HFFc6 (cell line): ENCODE measurements around the gene SLCO3A1. TPM values are rescaled to one million over a fixed set of nuclear protein-coding genes. Genes with fewer than 3 reads are reported as not detected.

Source experiments
- DNase-seq: peaks from one replicate; pipeline ENCODE4 v3.0.0-alpha.2; 2018
- H3K27ac Mint-ChIP-seq: 2 replicates; pipeline ENCODE4 v1.8.0; 2020; ENCODE audit warnings: mild to moderate bottlenecking, mixed read lengths
- H3K27me3 Mint-ChIP-seq: 2 replicates; pipeline ENCODE4 v1.8.0; 2021; ENCODE audit warnings: mild to moderate bottlenecking, moderate library complexity, mixed read lengths; ENCODE audit not compliant: insufficient read depth
- H3K36me3 Mint-ChIP-seq: 2 replicates; pipeline ENCODE4 v1.8.0; 2021; ENCODE audit warnings: low read depth, mixed read lengths
- H3K4me1 Mint-ChIP-seq: 2 replicates; pipeline ENCODE4 v1.8.0; 2020; ENCODE audit warnings: low read depth, mixed read lengths
- H3K4me3 Mint-ChIP-seq: 2 replicates; pipeline ENCODE4 v1.8.0; 2020; ENCODE audit warnings: mild to moderate bottlenecking, moderate library complexity, mixed read lengths
- H3K9me3 Mint-ChIP-seq: 2 replicates; pipeline ENCODE4 v1.8.0; 2020; ENCODE audit warnings: mild to moderate bottlenecking, mixed read lengths
- CTCF ChIP-seq: fragments of 200-600 bp; sonication (generic); IDR thresholded peaks from 2 replicates; pipeline ENCODE4 v1.5.0; 2021; ENCODE audit warnings: antibody characterized with exemption, mild to moderate bottlenecking
- total RNA-seq, 6 experiments: library from RNA; stranded (reverse); fragmentation: NEBNext Ultra II Directional; extraction: Animal tissue kit (Norgen Biotek cat#: 25700); gene quantifications; 2 replicates in 1 of 6; 3 replicates in 5 of 6; pipeline ENCODE4 v1.2.3, GENCODE V29; 2021

The SLCO3A1 gene
- total RNA-seq, 6 experiments from 2014 or later, result 5.7 to 19.4 (median 14.4) TPM

GRCh38 chr15:91844928-91845327, 8.6 kb upstream of the SLCO3A1 start:
- Mint-ChIP-seq H3K27me3 (peaks cover 5% of the 10 kb centered on the region), H3K4me1 (peaks cover 5% of the 10 kb centered on the region; the same call in 1 of the 2 replicates), H3K27ac (no peak overlapping the region), H3K9me3 (no peaks in the 10 kb centered on the region; the same call in 1 of the 2 replicates), H3K4me3 (no peak overlapping the region), H3K36me3 (no peaks in the 10 kb centered on the region)
- TF ChIP-seq CTCF, result no peak
- DNase-seq, result no peak

- peaks cover 5% of the 10 kb centered on the region for H3K27me3 Mint-ChIP-seq
- H3K36me3 Mint-ChIP-seq, result no peaks in the 10 kb centered on the region
- no peak overlapping the region for H3K4me3 Mint-ChIP-seq
- H3K27ac Mint-ChIP-seq, result no peak overlapping the region
- TF ChIP-seq CTCF, result no peak
- H3K4me1 Mint-ChIP-seq, result peaks cover 6% of the 10 kb centered on the region; the same call in 1 of the 2 replicates
- no peak for DNase-seq
- no peaks in the 10 kb centered on the region; the same call in 1 of the 2 replicates for H3K9me3 Mint-ChIP-seq
Measured at GRCh38 chr15:91845720-91846119, 7.8 kb upstream of the SLCO3A1 start.

- no peak for TF ChIP-seq CTCF
- Mint-ChIP-seq H3K4me3 (no peak overlapping the region), H3K27ac (no peak overlapping the region), H3K27me3 (peaks cover 7% of the 10 kb centered on the region), H3K4me1 (peaks cover 13% of the 10 kb centered on the region), H3K36me3 (no peaks in the 10 kb centered on the region), H3K9me3 (no peaks in the 10 kb centered on the region; the same call in 1 of the 2 replicates)
- no peak for DNase-seq
Measured at GRCh38 chr15:91849180-91849579, 4.3 kb upstream of the SLCO3A1 start.

GRCh38 chr15:91849749-91850161, 3.8 kb upstream of the SLCO3A1 start:
- TF ChIP-seq CTCF, result peak; percentile 80
- Mint-ChIP-seq H3K4me3 (no peak overlapping the region), H3K9me3 (no peaks in the 10 kb centered on the region; the same call in 1 of the 2 replicates), H3K36me3 (no peaks in the 10 kb centered on the region), H3K27ac (no peak overlapping the region), H3K27me3 (peaks cover 9% of the 10 kb centered on the region), H3K4me1 (peaks cover 15% of the 10 kb centered on the region)
- peak; percentile 43 for DNase-seq

- Mint-ChIP-seq H3K27ac (peak overlapping the region; percentile 82), H3K36me3 (no peaks in the 10 kb centered on the region), H3K27me3 (peaks cover 6% of the 10 kb centered on the region), H3K4me3 (peak overlapping the region; percentile 88), H3K9me3 (no peaks in the 10 kb centered on the region; the same call in 1 of the 2 replicates), H3K4me1 (peaks cover 21% of the 10 kb centered on the region)
- TF ChIP-seq CTCF, result peak; percentile 87
- peak; percentile 24 for DNase-seq
Measured at GRCh38 chr15:91852741-91853510, 582 bp upstream of the SLCO3A1 start.
